Amniotic epithelial cell (primary cell): ENCODE measurements around the gene DNAJC10.
"Not testable (repeated sequence)": the region's sequence is repeated elsewhere in the genome, so short reads cannot be mapped to it uniquely, and the experiment has no call there.

Experiments
- DNase-seq: peaks from one replicate; pipeline ENCODE4 v3.0.0-alpha.2; 2010; ENCODE audit warnings: low read depth

DNAJC10 gene

GRCh38 chr2:182715892-182716649, at the start of gene DNAJC10:
TSS of gene DNAJC10 (plus strand) at chr2:182716257. CDS start at chr2:182718087, 1,830 bp downstream.
- DNase-seq, result peak; percentile 89

GRCh38 chr2:182666674-182667314, 49.3 kb upstream of the DNAJC10 start:
- peak; percentile 28 for DNase-seq

- DNase-seq, result no peak
Observed at GRCh38 chr2:182667315-182667695, 48.8 kb upstream of the DNAJC10 start.

- DNase-seq, result no peak
Observed at GRCh38 chr2:182668671-182669070, 47.4 kb upstream of the DNAJC10 start.

- DNase-seq, result peak; percentile 81
Observed at GRCh38 chr2:182672466-182673165, 43.4 kb upstream of the DNAJC10 start.

- no peak for DNase-seq
Observed at GRCh38 chr2:182680837-182681236, 35.2 kb upstream of the DNAJC10 start.

- no peak for DNase-seq
Observed at GRCh38 chr2:182682210-182682609, 33.8 kb upstream of the DNAJC10 start.

- DNase-seq, result no peak
Observed at GRCh38 chr2:182685559-182685958, 30.5 kb upstream of the DNAJC10 start.

- DNase-seq, result not testable (repeated sequence)
Observed at GRCh38 chr2:182686763-182687162, 29.3 kb upstream of the DNAJC10 start.

- no peak for DNase-seq
Observed at GRCh38 chr2:182694189-182694588, 21.9 kb upstream of the DNAJC10 start.

- no peak for DNase-seq
Observed at GRCh38 chr2:182695776-182696175, 20.3 kb upstream of the DNAJC10 start.

- DNase-seq, result no peak
Observed at GRCh38 chr2:182698671-182699070, 17.4 kb upstream of the DNAJC10 start.

- DNase-seq, result peak; percentile 22
Observed at GRCh38 chr2:182705761-182706160, 10.3 kb upstream of the DNAJC10 start.

GRCh38 chr2:182706751-182707150, 9.3 kb upstream of the DNAJC10 start:
- DNase-seq, result no peak

GRCh38 chr2:182713601-182714000, 2.5 kb upstream of the DNAJC10 start:
- DNase-seq, result no peak

- DNase-seq, result peak; percentile 8
Observed at GRCh38 chr2:182715121-182715891, 751 bp upstream of the DNAJC10 start.

- DNase-seq, result peak; percentile 47
Observed at GRCh38 chr2:182716650-182716979, 558 bp downstream of the DNAJC10 start.

GRCh38 chr2:182717416-182717815, 1.4 kb downstream of the DNAJC10 start:
- no peak for DNase-seq

- no peak for DNase-seq
Observed at GRCh38 chr2:182717816-182718215, 1.8 kb downstream of the DNAJC10 start.

GRCh38 chr2:182718459-182718858, 2.4 kb downstream of the DNAJC10 start:
- DNase-seq, result no peak

GRCh38 chr2:182719116-182719515, 3.1 kb downstream of the DNAJC10 start:
- DNase-seq, result not testable (repeated sequence)

GRCh38 chr2:182724656-182725055, 8.6 kb downstream of the DNAJC10 start:
- no peak for DNase-seq
